Dedifferentiated amniotic fluid mesenchymal stem cell (primary cell): ENCODE data around the gene MRPL38.
A peak's percentile ranks its signal among the peaks of the same experiment; 100 is the strongest.
"Not testable (repeated sequence)": the region's sequence is repeated elsewhere in the genome, so short reads cannot be mapped to it uniquely, and the experiment has no call there.

Source experiments
- DNase-seq: peaks from one replicate; pipeline ENCODE4 v3.0.0-alpha.2; 2016; ENCODE audit errors: extremely low spot score

Gene MRPL38

GRCh38 chr17:75876190-75876937 lies 28.3 kb downstream of the MRPL38 start:
- DNase-seq: no peak

- no peak for DNase-seq
These were observed 28.8 kb downstream of the MRPL38 start for GRCh38 chr17:75875940-75876189.

- no peak for DNase-seq
These were observed 29.3 kb downstream of the MRPL38 start for GRCh38 chr17:75875182-75875939.

- DNase-seq: no peak
These were observed 30.1 kb downstream of the MRPL38 start for GRCh38 chr17:75874323-75875181.

GRCh38 chr17:75873587-75874322 lies 30.9 kb downstream of the MRPL38 start:
- no peak for DNase-seq

GRCh38 chr17:75872434-75873351 lies 32.0 kb downstream of the MRPL38 start:
- DNase-seq: peak; percentile 86

GRCh38 chr17:75870228-75870627 lies 34.5 kb downstream of the MRPL38 start:
- not testable (repeated sequence) for DNase-seq

- DNase-seq: peak; percentile 28
These were observed 35.2 kb downstream of the MRPL38 start for GRCh38 chr17:75869282-75870141.

GRCh38 chr17:75868730-75869281 lies 35.9 kb downstream of the MRPL38 start:
- DNase-seq: not testable (repeated sequence)

- not testable (repeated sequence) for DNase-seq
These were observed 39.1 kb downstream of the MRPL38 start for GRCh38 chr17:75865404-75866188.

GRCh38 chr17:75864887-75865286 lies 39.8 kb downstream of the MRPL38 start:
- DNase-seq: not testable (repeated sequence)

GRCh38 chr17:75864448-75864871 lies 40.2 kb downstream of the MRPL38 start:
- DNase-seq: peak; percentile 44

- DNase-seq: no peak
These were observed 42.8 kb downstream of the MRPL38 start for GRCh38 chr17:75861927-75862317.

GRCh38 chr17:75859358-75859757 lies 45.3 kb downstream of the MRPL38 start:
- not testable (repeated sequence) for DNase-seq

- DNase-seq: no peak
These were observed 48.5 kb downstream of the MRPL38 start for GRCh38 chr17:75856062-75856756.

- DNase-seq: peak; percentile 100
These were observed 49.2 kb downstream of the MRPL38 start, which contains the start of gene WBP2 for GRCh38 chr17:75855310-75856061. Gene WBP2 (minus strand): TSS chr17:75855335. CDS start chr17:75855297, 38 bp downstream.

GRCh38 chr17:75854881-75855309 lies 49.8 kb downstream of the MRPL38 start:
- no peak for DNase-seq
